Measurements from ENCODE around the gene MECP2. TPM values are rescaled to one million over a fixed set of nuclear protein-coding genes. Genes with fewer than 3 reads are reported as not detected.

MECP2 gene
- total and polyA plus RNA-seq, 2 donors (not counting 1 experiment from before 2014, with no cell fraction given): 20.0 to 122 TPM

- H3K27ac Mint-ChIP-seq: no peak overlapping the region
- H3K36me3 ChIP-seq (replicated peaks in 1 of 2; ENCODE audit: control extremely low read depth in 1 of 2, control insufficient read depth in 1 of 2, extremely low read depth in 1 of 2, insufficient read depth in 2 of 2, low read length in 1 of 2): peaks cover 0 to 27% of the 10 kb centered on the region in 2 experiments
- intact Hi-C loops (cut with micrococcal nuclease): no loop called here
- no peak overlapping the region for H2AFZ ChIP-seq (ENCODE audit: insufficient read depth, low read depth, low read length, poor library complexity, severe bottlenecking)
- DNase-seq: no peak
- TF ChIP-seq, protein P1, sequence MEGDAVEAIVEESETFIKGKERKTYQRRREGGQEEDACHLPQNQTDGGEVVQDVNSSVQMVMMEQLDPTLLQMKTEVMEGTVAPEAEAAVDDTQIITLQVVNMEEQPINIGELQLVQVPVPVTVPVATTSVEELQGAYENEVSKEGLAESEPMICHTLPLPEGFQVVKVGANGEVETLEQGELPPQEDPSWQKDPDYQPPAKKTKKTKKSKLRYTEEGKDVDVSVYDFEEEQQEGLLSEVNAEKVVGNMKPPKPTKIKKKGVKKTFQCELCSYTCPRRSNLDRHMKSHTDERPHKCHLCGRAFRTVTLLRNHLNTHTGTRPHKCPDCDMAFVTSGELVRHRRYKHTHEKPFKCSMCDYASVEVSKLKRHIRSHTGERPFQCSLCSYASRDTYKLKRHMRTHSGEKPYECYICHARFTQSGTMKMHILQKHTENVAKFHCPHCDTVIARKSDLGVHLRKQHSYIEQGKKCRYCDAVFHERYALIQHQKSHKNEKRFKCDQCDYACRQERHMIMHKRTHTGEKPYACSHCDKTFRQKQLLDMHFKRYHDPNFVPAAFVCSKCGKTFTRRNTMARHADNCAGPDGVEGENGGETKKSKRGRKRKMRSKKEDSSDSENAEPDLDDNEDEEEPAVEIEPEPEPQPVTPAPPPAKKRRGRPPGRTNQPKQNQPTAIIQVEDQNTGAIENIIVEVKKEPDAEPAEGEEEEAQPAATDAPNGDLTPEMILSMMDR (IDR thresholded peaks at IDR 0.05): no peak
- TF ChIP-seq EZH2 (IDR thresholded peaks at IDR 0.05; ENCODE audit: borderline replicate concordance, insufficient read depth, low read depth, low read length, poor library complexity, severe bottlenecking): no peak
- H3K4me1 ChIP-seq (ENCODE audit: control insufficient read depth in 2 of 2, insufficient read depth in 2 of 2, low read length in 2 of 2): peaks cover 4 to 5% of the 10 kb centered on the region in 2 donors
- no peak overlapping the region for H3K4me3 Mint-ChIP-seq
- H4K20me1 ChIP-seq (ENCODE audit: control insufficient read depth, insufficient read depth, low read length, poor library complexity, severe bottlenecking): peaks cover 41% of the 10 kb centered on the region
- CTCF ChIA-PET: interaction anchor here (0.6 kb wide), 1 partner anchor 80 kb away, joined by 3 read pairs; no protein-coding TSS in a partner anchor
- no peak overlapping the region for H3K27ac ChIP-seq (ENCODE audit: low read length in 2 of 2)
- H3K79me2 ChIP-seq (ENCODE audit: control insufficient read depth, insufficient read depth, low read length): peaks cover 85% of the 10 kb centered on the region
- no peak overlapping the region for H3K4me2 ChIP-seq (replicated peaks; ENCODE audit: low read depth, low read length, poor library complexity, severe bottlenecking)
- no peak for ATAC-seq (ENCODE audit: low read depth)
- H3K9me3 ChIP-seq (ENCODE audit: control extremely low read depth in 1 of 3, control insufficient read depth in 2 of 3, insufficient read depth in 1 of 3, low read length in 2 of 3): no peaks in the 10 kb centered on the region
- WGBS (ENCODE audit: insufficient coverage): 100% methylated on average over 3 of the region's 6 CpGs
- no peaks in the 10 kb centered on the region for H3K9me3 Mint-ChIP-seq (ENCODE audit: insufficient read depth)
- H3K9ac ChIP-seq (ENCODE audit: low read length): no peak overlapping the region
- no peak overlapping the region for H3K4me3 ChIP-seq (ENCODE audit: control extremely low read depth in 1 of 5, extremely low read depth in 1 of 5, insufficient read depth in 1 of 5, low read depth in 2 of 5, low read length in 4 of 5)
- no peaks in the 10 kb centered on the region for H3K27me3 Mint-ChIP-seq
- H3K27me3 ChIP-seq (replicated peaks in 1 of 4; ENCODE audit: control extremely low read depth in 1 of 4, control insufficient read depth in 3 of 4, insufficient read depth in 4 of 4, low read length in 3 of 4): no peaks in the 10 kb centered on the region
- POLR2A ChIA-PET: no interaction called here
- peaks cover 24% of the 10 kb centered on the region for H3K4me1 Mint-ChIP-seq
Measured at GRCh38 chrX:154044091-154044490, 53.4 kb downstream of the MECP2 start.

GRCh38 chrX:154043003-154043763, 54.3 kb downstream of the MECP2 start:
- WGBS (ENCODE audit: insufficient coverage): no CpG with 5 or more reads among the region's 5 CpGs
- no peak overlapping the region for H3K4me3 ChIP-seq (ENCODE audit: control extremely low read depth in 1 of 5, extremely low read depth in 1 of 5, insufficient read depth in 1 of 5, low read depth in 2 of 5, low read length in 4 of 5)
- H3K27ac ChIP-seq (ENCODE audit: low read length in 2 of 2): no peak overlapping the region
- ChIA-PET POLR2A (no interaction called here), CTCF (no interaction called here)
- H3K4me1 Mint-ChIP-seq: peaks cover 29% of the 10 kb centered on the region
- peaks cover 83% of the 10 kb centered on the region for H3K79me2 ChIP-seq (ENCODE audit: control insufficient read depth, insufficient read depth, low read length)
- no peak overlapping the region for H3K27ac Mint-ChIP-seq
- H3K36me3 ChIP-seq (replicated peaks in 1 of 2; ENCODE audit: control extremely low read depth in 1 of 2, control insufficient read depth in 1 of 2, extremely low read depth in 1 of 2, insufficient read depth in 2 of 2, low read length in 1 of 2): peaks cover 0 to 21% of the 10 kb centered on the region in 2 experiments
- H3K4me3 Mint-ChIP-seq: no peak overlapping the region
- H3K27me3 ChIP-seq (replicated peaks in 1 of 4; ENCODE audit: control extremely low read depth in 1 of 4, control insufficient read depth in 3 of 4, insufficient read depth in 4 of 4, low read length in 3 of 4): no peaks in the 10 kb centered on the region
- no peaks in the 10 kb centered on the region for H3K9me3 ChIP-seq (ENCODE audit: control extremely low read depth in 1 of 3, control insufficient read depth in 2 of 3, insufficient read depth in 1 of 3, low read length in 2 of 3)
- H3K4me1 ChIP-seq (ENCODE audit: control insufficient read depth in 2 of 2, insufficient read depth in 2 of 2, low read length in 2 of 2): peaks cover 4 to 5% of the 10 kb centered on the region in 2 donors
- H3K9me3 Mint-ChIP-seq (ENCODE audit: insufficient read depth): no peaks in the 10 kb centered on the region
- no peak overlapping the region for H3K9ac ChIP-seq (ENCODE audit: low read length)
- no peak overlapping the region for H3K4me2 ChIP-seq (replicated peaks; ENCODE audit: low read depth, low read length, poor library complexity, severe bottlenecking)
- H2AFZ ChIP-seq (ENCODE audit: insufficient read depth, low read depth, low read length, poor library complexity, severe bottlenecking): no peak overlapping the region
- H3K27me3 Mint-ChIP-seq: no peaks in the 10 kb centered on the region
- H4K20me1 ChIP-seq (ENCODE audit: control insufficient read depth, insufficient read depth, low read length, poor library complexity, severe bottlenecking): peaks cover 40% of the 10 kb centered on the region
- intact Hi-C loops (cut with micrococcal nuclease): no loop called here
- ATAC-seq (ENCODE audit: low read depth) (no peak), DNase-seq (no peak)
- no peak for TF ChIP-seq EZH2 (IDR thresholded peaks at IDR 0.05; ENCODE audit: borderline replicate concordance, insufficient read depth, low read depth, low read length, poor library complexity, severe bottlenecking)
- TF ChIP-seq, protein P1 (IDR thresholded peaks at IDR 0.05): no peak

Data from B cell (primary cell).